Measurements from ENCODE around the gene OR51E1.

The OR51E1 gene

GRCh38 chr11:4654635-4655369, 11.0 kb downstream of the OR51E1 start:
- DNase-seq (ENCODE audit: low spot score) = no peak

- DNase-seq (ENCODE audit: low spot score) = no peak
These were observed 15.1 kb downstream of the OR51E1 start for GRCh38 chr11:4658629-4659445.

GRCh38 chr11:4662876-4663275, 19.1 kb downstream of the OR51E1 start:
- no peak for DNase-seq (ENCODE audit: low spot score)

- no peak for DNase-seq (ENCODE audit: low spot score)
These were observed 20.4 kb downstream of the OR51E1 start for GRCh38 chr11:4664183-4664582.

- DNase-seq (ENCODE audit: low spot score) = no peak
These were observed 21.0 kb downstream of the OR51E1 start for GRCh38 chr11:4664786-4665185.

GRCh38 chr11:4665424-4665823, 21.6 kb downstream of the OR51E1 start:
- DNase-seq (ENCODE audit: low spot score) = no peak

GRCh38 chr11:4671741-4672140, 28.0 kb downstream of the OR51E1 start:
- no peak for DNase-seq (ENCODE audit: low spot score)

GRCh38 chr11:4672470-4672869, 28.7 kb downstream of the OR51E1 start:
- DNase-seq (ENCODE audit: low spot score) = no peak

GRCh38 chr11:4673781-4674180, 30.0 kb downstream of the OR51E1 start:
- no peak for DNase-seq (ENCODE audit: low spot score)

- no peak for DNase-seq (ENCODE audit: low spot score)
These were observed 34.2 kb downstream of the OR51E1 start for GRCh38 chr11:4677948-4678347.

GRCh38 chr11:4680341-4680740, 36.6 kb downstream of the OR51E1 start:
- no peak for DNase-seq (ENCODE audit: low spot score)

- no peak for DNase-seq (ENCODE audit: low spot score)
These were observed 39.0 kb downstream of the OR51E1 start for GRCh38 chr11:4682623-4683419.

- no peak for DNase-seq (ENCODE audit: low spot score)
These were observed 41.0 kb downstream of the OR51E1 start for GRCh38 chr11:4684631-4685285.

- DNase-seq (ENCODE audit: low spot score) = no peak
These were observed 51.7 kb downstream of the OR51E1 start for GRCh38 chr11:4695442-4695841.

- peak; percentile 1 for DNase-seq (ENCODE audit: low spot score)
These were observed 53.8 kb downstream of the OR51E1 start, which contains the start of gene OR51E2 for GRCh38 chr11:4697585-4697984. TSS of gene OR51E2 (minus strand) at chr11:4697853. CDS start at chr11:4682711, 15,142 bp downstream.

- DNase-seq (ENCODE audit: low spot score) = no peak
These were observed 56.1 kb downstream of the OR51E1 start for GRCh38 chr11:4699697-4700435.

GRCh38 chr11:4700436-4700820, 56.6 kb downstream of the OR51E1 start:
- DNase-seq (ENCODE audit: low spot score) = no peak

GRCh38 chr11:4704054-4704789, 60.4 kb downstream of the OR51E1 start, which contains the start of gene MMP26:
TSS of gene MMP26 (plus strand) at chr11:4704784.
- no peak for DNase-seq (ENCODE audit: low spot score)

GRCh38 chr11:4704790-4705334, 61.1 kb downstream of the OR51E1 start:
- DNase-seq (ENCODE audit: low spot score) = no peak
